ENCODE data around the gene IFT74. TPM values are rescaled to one million over a fixed set of nuclear protein-coding genes. Genes with fewer than 3 reads are reported as not detected.

IFT74 gene
- total and polyA plus RNA-seq, 9 of the 15 experiments (the other 6 are each of a cell fraction or from before 2014, with no cell fraction given): 6.1 to 13.2 (median 9.3) TPM

- Histone ChIP-seq H3K36me3 (ENCODE audit: control insufficient read depth, insufficient read depth, low read length) (no peaks in the 10 kb centered on the region), H3K27ac (ENCODE audit: extremely low read depth, low read depth, low read length) (no peak overlapping the region), H4K20me1 (replicated peaks; ENCODE audit: control insufficient read depth, insufficient read depth, low read length) (no peaks in the 10 kb centered on the region), H3K9ac (ENCODE audit: insufficient read depth in 1 of 2, low read depth in 2 of 2, low read length in 2 of 2) (no peak overlapping the region), H3K4me1 (replicated peaks in 1 of 2; ENCODE audit: control insufficient read depth in 2 of 2, insufficient read depth in 2 of 2, low read length in 2 of 2) (no peaks in the 10 kb centered on the region), H3K27me3 (ENCODE audit: control insufficient read depth in 2 of 2, insufficient read depth in 2 of 2, low read length in 2 of 2) (no peaks in the 10 kb centered on the region), H3K4me2 (ENCODE audit: insufficient read depth, low read length) (no peak overlapping the region), H2AFZ (ENCODE audit: low read depth, low read length) (no peak overlapping the region), H3K9me3 (replicated peaks; ENCODE audit: control insufficient read depth, insufficient read depth, low read depth, low read length) (no peaks in the 10 kb centered on the region), H3K79me2 (ENCODE audit: control insufficient read depth, insufficient read depth, low read length) (no peaks in the 10 kb centered on the region), H3K4me3 (no peak overlapping the region), H3K9me1 (ENCODE audit: control insufficient read depth, insufficient read depth, low read length) (no peaks in the 10 kb centered on the region)
- BruUV-seq (replicated peaks): no TSS peak
- 57% methylated on average over 1 of the region's 1 CpG for WGBS (ENCODE audit: insufficient coverage, low coverage, missing lambda C conversion rate)
- CTCF ChIA-PET (ENCODE audit: low intra/inter-chr PET ratio): no interaction called here
- TF ChIP-seq KLF1 (tag; IDR thresholded peaks at IDR 0.05) (no peak), ZFP36 (IDR thresholded peaks at IDR 0.05; ENCODE audit: low read depth, low read length, partially characterized antibody) (no peak), GABPB2 (CRISPR knock-in tag; conservative IDR thresholded peaks at IDR 0.05) (no peak), PHTF2 (CRISPR knock-in tag; IDR thresholded peaks at IDR 0.05) (no peak), TFAM (CRISPR knock-in tag; conservative IDR thresholded peaks at IDR 0.05) (no peak), ZFX (CRISPR knock-in tag; IDR thresholded peaks at IDR 0.05) (no peak), FOXA3 (CRISPR knock-in tag; conservative IDR thresholded peaks at IDR 0.05 in 1 of 2, IDR thresholded peaks at IDR 0.05 in 1 of 2) (no peak), ZNF766 (CRISPR knock-in tag; conservative IDR thresholded peaks at IDR 0.05) (no peak), MIER1 (IDR thresholded peaks at IDR 0.05; ENCODE audit: low read depth) (no peak), MXI1 (IDR thresholded peaks at IDR 0.05; ENCODE audit: low read depth, low read length) (no peak), BCOR (IDR thresholded peaks at IDR 0.05) (no peak), HOMEZ (CRISPR knock-in tag; IDR thresholded peaks at IDR 0.05) (no peak), BMI1 (IDR thresholded peaks at IDR 0.05; ENCODE audit: low read length) (no peak)
- in situ Hi-C loops (cut with MboI): no loop called here
- POLR2A ChIA-PET: no interaction called here
- FAIRE-seq: no peak
- intact Hi-C loops (cut with micrococcal nuclease): no loop called here
- no peak for ATAC-seq
- no peak for DNase-seq (ENCODE audit: extremely low read depth in 1 of 4, low spot score in 3 of 4)
Measured at GRCh38 chr9:27059412-27059811, 103.2 kb downstream of the IFT74 start.
